Suprapubic skin (tissue), 3 donors: ENCODE results near the gene BMF.
"Not testable (repeated sequence)": the region's sequence is repeated elsewhere in the genome, so short reads cannot be mapped to it uniquely, and the experiment has no call there.

Experiments
- POLR2AphosphoS5 ChIP-seq, 3 donors: sonication (generic); formaldehyde crosslinking; IDR thresholded peaks; one replicate each; pipeline ENCODE4 v1.6.1; 2017; ENCODE audit warnings: antibody characterized with exemption in 3 of 3
- TF ChIP-seq, protein P1 (sequence below), 2 donors: fragments of 200-600 bp in 1 of 2; fragments of 450-650 bp in 1 of 2; sonication (generic) in 1 of 2; IDR thresholded peaks; one replicate each; pipeline ENCODE4 v1.5.1; 2016 to 2019; ENCODE audit warnings: antibody characterized with exemption in 2 of 2, mild to moderate bottlenecking in 1 of 2, moderate library complexity in 1 of 2

- TF ChIP-seq, protein P1, sequence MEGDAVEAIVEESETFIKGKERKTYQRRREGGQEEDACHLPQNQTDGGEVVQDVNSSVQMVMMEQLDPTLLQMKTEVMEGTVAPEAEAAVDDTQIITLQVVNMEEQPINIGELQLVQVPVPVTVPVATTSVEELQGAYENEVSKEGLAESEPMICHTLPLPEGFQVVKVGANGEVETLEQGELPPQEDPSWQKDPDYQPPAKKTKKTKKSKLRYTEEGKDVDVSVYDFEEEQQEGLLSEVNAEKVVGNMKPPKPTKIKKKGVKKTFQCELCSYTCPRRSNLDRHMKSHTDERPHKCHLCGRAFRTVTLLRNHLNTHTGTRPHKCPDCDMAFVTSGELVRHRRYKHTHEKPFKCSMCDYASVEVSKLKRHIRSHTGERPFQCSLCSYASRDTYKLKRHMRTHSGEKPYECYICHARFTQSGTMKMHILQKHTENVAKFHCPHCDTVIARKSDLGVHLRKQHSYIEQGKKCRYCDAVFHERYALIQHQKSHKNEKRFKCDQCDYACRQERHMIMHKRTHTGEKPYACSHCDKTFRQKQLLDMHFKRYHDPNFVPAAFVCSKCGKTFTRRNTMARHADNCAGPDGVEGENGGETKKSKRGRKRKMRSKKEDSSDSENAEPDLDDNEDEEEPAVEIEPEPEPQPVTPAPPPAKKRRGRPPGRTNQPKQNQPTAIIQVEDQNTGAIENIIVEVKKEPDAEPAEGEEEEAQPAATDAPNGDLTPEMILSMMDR (IDR thresholded peaks at IDR 0.05), result not testable (repeated sequence)
- TF ChIP-seq POLR2AphosphoS5 (IDR thresholded peaks at IDR 0.05), result not testable (repeated sequence)
Observed at GRCh38 chr15:40138201-40138570, 29.5 kb upstream of the BMF start.
